Liver (tissue), 10 donors: ENCODE results near the gene NTHL1. TPM values are rescaled to one million over a fixed set of nuclear protein-coding genes. Genes with fewer than 3 reads are reported as not detected.
A peak's percentile ranks its signal among the peaks of the same experiment; 100 is the strongest.

Experiments
- DNase-seq: peaks from one replicate; pipeline ENCODE4 v3.0.0-alpha.2; 2017; ENCODE audit warnings: low spot score
- H3K27ac ChIP-seq, 2 donors: one replicate each; pipeline ENCODE4 v1.7.0; 2013; ENCODE audit warnings: inconsistent platforms in 2 of 2, low read length in 2 of 2, control low read depth in 1 of 2, low read depth in 1 of 2, mild to moderate bottlenecking in 1 of 2
- H3K27me3 ChIP-seq, 4 donors: one replicate each; pipeline versions ENCODE4 v1.6.1 to v1.7.0; 2013; ENCODE audit warnings: low read length in 3 of 4, inconsistent platforms in 1 of 4, mild to moderate bottlenecking in 1 of 4, moderate library complexity in 1 of 4; ENCODE audit not compliant: control insufficient read depth in 4 of 4, insufficient read depth in 4 of 4
- H3K36me3 ChIP-seq, 4 donors: one replicate each; pipeline versions ENCODE4 v1.6.1 to v1.7.0; 2013; ENCODE audit warnings: low read length in 3 of 4, mild to moderate bottlenecking in 3 of 4, low read depth in 1 of 4, moderate library complexity in 1 of 4; ENCODE audit not compliant: control insufficient read depth in 4 of 4, insufficient read depth in 3 of 4
- H3K4me1 ChIP-seq, 4 donors: one replicate each; pipeline versions ENCODE4 v1.6.1 to v1.7.0; 2013; ENCODE audit warnings: low read length in 3 of 4, mild to moderate bottlenecking in 3 of 4, moderate library complexity in 1 of 4; ENCODE audit not compliant: control insufficient read depth in 4 of 4, insufficient read depth in 4 of 4
- H3K4me3 ChIP-seq, 3 donors: one replicate each; pipeline versions ENCODE4 v1.6.1 to v1.7.0; 2013; ENCODE audit warnings: low read length in 3 of 3, control low read depth in 1 of 3, low read depth in 1 of 3, mild to moderate bottlenecking in 1 of 3
- H3K9ac ChIP-seq, 2 donors: one replicate each; pipeline ENCODE4 v1.7.0; 2013; ENCODE audit warnings: low read length in 2 of 2, mild to moderate bottlenecking in 2 of 2, moderate library complexity in 2 of 2, control low read depth in 1 of 2, low read depth in 1 of 2
- H3K9me3 ChIP-seq, 4 donors: one replicate each; pipeline versions ENCODE4 v1.6.1 to v1.7.0; 2013; ENCODE audit warnings: low read length in 3 of 4; ENCODE audit not compliant: control insufficient read depth in 4 of 4
- EGR1 ChIP-seq, 2 donors: IDR thresholded peaks; 2 replicates each; pipeline ENCODE4 v1.6.1; 2016 to 2018; ENCODE audit warnings: antibody characterized with exemption in 2 of 2, low read depth in 2 of 2
- FOXA2 ChIP-seq: IDR thresholded peaks from 2 replicates; pipeline ENCODE4 v1.6.1; 2016; ENCODE audit warnings: antibody characterized with exemption
- GABPA ChIP-seq, 2 donors: IDR thresholded peaks in 1 of 2; conservative IDR thresholded peaks in 1 of 2; 2 replicates each; pipeline ENCODE4 v1.6.1; 2016; ENCODE audit warnings: antibody characterized with exemption in 2 of 2, mild to moderate bottlenecking in 1 of 2, moderate library complexity in 1 of 2
- HNF4A ChIP-seq, 2 donors: conservative IDR thresholded peaks; 2 replicates each; pipeline ENCODE4 v1.6.1; 2016; ENCODE audit warnings: antibody characterized with exemption in 2 of 2, mild to moderate bottlenecking in 2 of 2
- JUND ChIP-seq, 2 donors: IDR thresholded peaks; 2 replicates each; pipeline ENCODE4 v1.6.1; 2016; ENCODE audit warnings: antibody characterized with exemption in 2 of 2
- MAX ChIP-seq: IDR thresholded peaks from 2 replicates; pipeline ENCODE4 v1.6.1; 2016; ENCODE audit warnings: antibody characterized with exemption
- NR2F2 ChIP-seq: IDR thresholded peaks from 2 replicates; pipeline ENCODE4 v1.6.1; 2016; ENCODE audit warnings: antibody characterized with exemption
- RXRA ChIP-seq, 2 donors: IDR thresholded peaks; 2 replicates each; pipeline ENCODE4 v1.6.1; 2017 to 2018; ENCODE audit warnings: antibody characterized with exemption in 2 of 2, mild to moderate bottlenecking in 1 of 2
- SP1 ChIP-seq: IDR thresholded peaks from 2 replicates; pipeline ENCODE4 v1.6.1; 2018; ENCODE audit warnings: antibody characterized with exemption, mild to moderate bottlenecking
- TAF1 ChIP-seq: conservative IDR thresholded peaks from 2 replicates; pipeline ENCODE4 v1.6.1; 2016; ENCODE audit warnings: antibody characterized with exemption, mild to moderate bottlenecking
- WGBS: extraction: QIAGEN DNeasy Blood & Tissue Kit; methylation state at CpG from one replicate; pipeline ENCODE4 v1.1.7; 2013; 5-methylcytosine and 5-hydroxymethylcytosine counted together
- polyA plus RNA-seq, 2 donors: library from polyadenylated mRNA; stranded (reverse) in 1 of 2; unstranded in 1 of 2; fragments of 200-250 nt in 1 of 2; fragments of >200 nt in 1 of 2; fragmentation: Nextera tagmentation in 1 of 2; extraction: Ambion mirVana in 1 of 2; gene quantifications; one replicate each; pipeline versions ENCODE4 v1.2.1 to v1.2.3, GENCODE V29; 2013 to 2015
- small RNA-seq: library from RNA; depleted of rRNA; stranded (forward); fragments of <200 nt; gene quantifications from one replicate; pipeline ENCODE3, GENCODE V24; 2014
- total RNA-seq, 2 donors: library from RNA; depleted of rRNA; stranded (reverse); fragments of >200 nt; gene quantifications; one replicate each; pipeline ENCODE4 v1.2.3, GENCODE V29; 2014
- TF ChIP-seq, protein P1 (sequence below): IDR thresholded peaks from 2 replicates; pipeline ENCODE4 v1.6.1; 2016; ENCODE audit warnings: antibody characterized with exemption, mild to moderate bottlenecking
- TF ChIP-seq, protein P2 (sequence below): IDR thresholded peaks from 2 replicates; pipeline ENCODE4 v1.6.1; 2016; ENCODE audit warnings: antibody characterized with exemption
- donor health status: healthy.
- donor health status: healthy.
- donor health status: healthy.
- donor health status: healthy.
- donor health status: healthy.

The NTHL1 gene
- total and polyA plus RNA-seq, 4 donors: 10.4 to 166 (median 19.1) TPM

GRCh38 chr16:1990101-1990350 lies 57.6 kb downstream of the NTHL1 start:
- WGBS: 2% methylated on average over 25 of the region's 25 CpGs
- Histone ChIP-seq H3K9ac (no peak overlapping the region), H3K4me3 (peak overlapping the region in 1 of 3 donors; percentile 24), H3K27ac (no peak overlapping the region), H3K9me3 (no peaks in the 10 kb centered on the region), H3K27me3 (peaks cover 0 to 9% (median 4%) of the 10 kb centered on the region in 4 donors), H3K4me1 (peaks cover 8 to 37% (median 20%) of the 10 kb centered on the region in 4 donors), H3K36me3 (peaks cover 0 to 17% (median under 1%) of the 10 kb centered on the region in 4 donors)
- no peak for DNase-seq
- no peak for TF ChIP-seq GABPA (IDR thresholded peaks at IDR 0.05 in 1 of 2, conservative IDR thresholded peaks at IDR 0.05 in 1 of 2)
- TF ChIP-seq TAF1: no peak
- TF ChIP-seq HNF4A (conservative IDR thresholded peaks at IDR 0.05): no peak
- TF ChIP-seq, protein P1, sequence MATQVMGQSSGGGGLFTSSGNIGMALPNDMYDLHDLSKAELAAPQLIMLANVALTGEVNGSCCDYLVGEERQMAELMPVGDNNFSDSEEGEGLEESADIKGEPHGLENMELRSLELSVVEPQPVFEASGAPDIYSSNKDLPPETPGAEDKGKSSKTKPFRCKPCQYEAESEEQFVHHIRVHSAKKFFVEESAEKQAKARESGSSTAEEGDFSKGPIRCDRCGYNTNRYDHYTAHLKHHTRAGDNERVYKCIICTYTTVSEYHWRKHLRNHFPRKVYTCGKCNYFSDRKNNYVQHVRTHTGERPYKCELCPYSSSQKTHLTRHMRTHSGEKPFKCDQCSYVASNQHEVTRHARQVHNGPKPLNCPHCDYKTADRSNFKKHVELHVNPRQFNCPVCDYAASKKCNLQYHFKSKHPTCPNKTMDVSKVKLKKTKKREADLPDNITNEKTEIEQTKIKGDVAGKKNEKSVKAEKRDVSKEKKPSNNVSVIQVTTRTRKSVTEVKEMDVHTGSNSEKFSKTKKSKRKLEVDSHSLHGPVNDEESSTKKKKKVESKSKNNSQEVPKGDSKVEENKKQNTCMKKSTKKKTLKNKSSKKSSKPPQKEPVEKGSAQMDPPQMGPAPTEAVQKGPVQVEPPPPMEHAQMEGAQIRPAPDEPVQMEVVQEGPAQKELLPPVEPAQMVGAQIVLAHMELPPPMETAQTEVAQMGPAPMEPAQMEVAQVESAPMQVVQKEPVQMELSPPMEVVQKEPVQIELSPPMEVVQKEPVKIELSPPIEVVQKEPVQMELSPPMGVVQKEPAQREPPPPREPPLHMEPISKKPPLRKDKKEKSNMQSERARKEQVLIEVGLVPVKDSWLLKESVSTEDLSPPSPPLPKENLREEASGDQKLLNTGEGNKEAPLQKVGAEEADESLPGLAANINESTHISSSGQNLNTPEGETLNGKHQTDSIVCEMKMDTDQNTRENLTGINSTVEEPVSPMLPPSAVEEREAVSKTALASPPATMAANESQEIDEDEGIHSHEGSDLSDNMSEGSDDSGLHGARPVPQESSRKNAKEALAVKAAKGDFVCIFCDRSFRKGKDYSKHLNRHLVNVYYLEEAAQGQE: no peak
- TF ChIP-seq EGR1 (IDR thresholded peaks at IDR 0.05; ENCODE audit: low read depth in 2 of 2): no peak
- no peak for TF ChIP-seq MAX
- TF ChIP-seq, protein P2, sequence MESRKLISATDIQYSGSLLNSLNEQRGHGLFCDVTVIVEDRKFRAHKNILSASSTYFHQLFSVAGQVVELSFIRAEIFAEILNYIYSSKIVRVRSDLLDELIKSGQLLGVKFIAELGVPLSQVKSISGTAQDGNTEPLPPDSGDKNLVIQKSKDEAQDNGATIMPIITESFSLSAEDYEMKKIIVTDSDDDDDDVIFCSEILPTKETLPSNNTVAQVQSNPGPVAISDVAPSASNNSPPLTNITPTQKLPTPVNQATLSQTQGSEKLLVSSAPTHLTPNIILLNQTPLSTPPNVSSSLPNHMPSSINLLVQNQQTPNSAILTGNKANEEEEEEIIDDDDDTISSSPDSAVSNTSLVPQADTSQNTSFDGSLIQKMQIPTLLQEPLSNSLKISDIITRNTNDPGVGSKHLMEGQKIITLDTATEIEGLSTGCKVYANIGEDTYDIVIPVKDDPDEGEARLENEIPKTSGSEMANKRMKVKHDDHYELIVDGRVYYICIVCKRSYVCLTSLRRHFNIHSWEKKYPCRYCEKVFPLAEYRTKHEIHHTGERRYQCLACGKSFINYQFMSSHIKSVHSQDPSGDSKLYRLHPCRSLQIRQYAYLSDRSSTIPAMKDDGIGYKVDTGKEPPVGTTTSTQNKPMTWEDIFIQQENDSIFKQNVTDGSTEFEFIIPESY: no peak
- TF ChIP-seq JUND (IDR thresholded peaks at IDR 0.05): no peak
- no peak for TF ChIP-seq NR2F2
- TF ChIP-seq FOXA2: no peak
- no peak for TF ChIP-seq SP1
- no peak for TF ChIP-seq RXRA (IDR thresholded peaks at IDR 0.05)

Small RNA genes within 50 kb of the gene (small RNA-seq; reads per million reads assigned to genes)
- gene MIR1225 (not detected), gene RN7SL219P (not detected)

Other genes starting within 250 kb of the NTHL1 start
- 100 to 1,000 TPM; 219 to 252 TPM for gene HAGH, start 221.0 kb downstream of the NTHL1 start, total RNA-seq
- 100 to 1,000 TPM; 169 to 188 TPM for gene HAGH, start 221.0 kb downstream of the NTHL1 start, polyA plus RNA-seq
- 10 to 100 TPM; 71.9 to 84.2 TPM for gene FAHD1, start 220.6 kb downstream of the NTHL1 start, total RNA-seq
- 10 to 100 TPM; 42.7 to 50.9 TPM for gene FAHD1, start 220.6 kb downstream of the NTHL1 start, polyA plus RNA-seq
- gene MEIOB, start 175.7 kb downstream of the NTHL1 start, total RNA-seq: 1 to 10 TPM in 1 of 2 donors, not detected in 1; 2.2 TPM
- gene MEIOB, start 175.7 kb downstream of the NTHL1 start, polyA plus RNA-seq: under 1 TPM in 1 of 2 donors, not detected in 1; 0.33 TPM
- gene HS3ST6, start 129.4 kb downstream of the NTHL1 start, total RNA-seq: not detected
- not detected for gene HS3ST6, start 129.4 kb downstream of the NTHL1 start, polyA plus RNA-seq
- 10 to 100 TPM; 32.2 to 43.9 TPM for gene MSRB1, start 104.6 kb downstream of the NTHL1 start, total RNA-seq
- 100 to 1,000 TPM; 152 to 169 TPM for gene MSRB1, start 104.6 kb downstream of the NTHL1 start, polyA plus RNA-seq
- not detected for gene RPL3L, start 93.1 kb downstream of the NTHL1 start, total RNA-seq
- under 1 TPM in 1 of 2 donors, not detected in 1; 0.14 TPM for gene RPL3L, start 93.1 kb downstream of the NTHL1 start, polyA plus RNA-seq
- gene NDUFB10, start 88.3 kb downstream of the NTHL1 start, total RNA-seq: 100 to 1,000 TPM in 1 of 2 donors, 10 to 100 TPM in 1; 93.9 to 110 TPM
- 100 to 1,000 TPM; 156 to 195 TPM for gene NDUFB10, start 88.3 kb downstream of the NTHL1 start, polyA plus RNA-seq
- 1,000 to 10,000 TPM in 1 of 2 donors, 100 to 1,000 TPM in 1; 621 to 1,440 TPM for gene RPS2, start 83.0 kb downstream of the NTHL1 start, total RNA-seq
- 1,000 to 10,000 TPM in 1 of 2 donors, 100 to 1,000 TPM in 1; 524 to 1,259 TPM for gene RPS2, start 83.0 kb downstream of the NTHL1 start, polyA plus RNA-seq
- gene RNF151, start 81.0 kb downstream of the NTHL1 start, total RNA-seq: not detected
- not detected for gene RNF151, start 81.0 kb downstream of the NTHL1 start, polyA plus RNA-seq
- gene TBL3, start 75.8 kb downstream of the NTHL1 start, total RNA-seq: 10 to 100 TPM; 12.5 to 13.9 TPM
- gene TBL3, start 75.8 kb downstream of the NTHL1 start, polyA plus RNA-seq: 10 to 100 TPM; 14.5 to 24.3 TPM
- under 1 TPM; 0.28 to 0.67 TPM for gene NOXO1, start 66.4 kb downstream of the NTHL1 start, total RNA-seq
- under 1 TPM in 1 of 2 donors, not detected in 1; 0.63 TPM for gene NOXO1, start 66.4 kb downstream of the NTHL1 start, polyA plus RNA-seq
- gene GFER, start 63.6 kb downstream of the NTHL1 start, total RNA-seq: 1 to 10 TPM; 7.4 to 9.0 TPM
- gene GFER, start 63.6 kb downstream of the NTHL1 start, polyA plus RNA-seq: 10 to 100 TPM; 21.3 to 28.4 TPM
- under 1 TPM; 0.17 to 0.47 TPM for gene SYNGR3, start 57.9 kb downstream of the NTHL1 start, total RNA-seq
- gene SYNGR3, start 57.9 kb downstream of the NTHL1 start, polyA plus RNA-seq: under 1 TPM in 1 of 2 donors, not detected in 1; 0.09 TPM
- 10 to 100 TPM; 12.8 to 19.7 TPM for gene ZNF598, start 38.0 kb downstream of the NTHL1 start, total RNA-seq
- 10 to 100 TPM in 1 of 2 donors, 1 to 10 TPM in 1; 2.7 to 28.4 TPM for gene ZNF598, start 38.0 kb downstream of the NTHL1 start, polyA plus RNA-seq
- gene NPW, start 28.0 kb downstream of the NTHL1 start, total RNA-seq: 1 to 10 TPM; 1.3 to 8.4 TPM
- 10 to 100 TPM in 1 of 2 donors, 1 to 10 TPM in 1; 9.9 to 20.6 TPM for gene NPW, start 28.0 kb downstream of the NTHL1 start, polyA plus RNA-seq
- 10 to 100 TPM; 36.6 to 85.8 TPM for gene NHERF2, start 20.9 kb downstream of the NTHL1 start, total RNA-seq
- 100 to 1,000 TPM in 1 of 2 donors, 10 to 100 TPM in 1; 62.4 to 205 TPM for gene NHERF2, start 20.9 kb downstream of the NTHL1 start, polyA plus RNA-seq
- gene TSC2, start 151 bp upstream of the NTHL1 start, total RNA-seq: 10 to 100 TPM; 28.3 to 51.2 TPM
- gene TSC2, start 151 bp upstream of the NTHL1 start, polyA plus RNA-seq: 10 to 100 TPM; 23.3 to 29.1 TPM
- gene PKD1, start 88.1 kb upstream of the NTHL1 start, total RNA-seq: 10 to 100 TPM; 30.6 to 58.4 TPM
- gene PKD1, start 88.1 kb upstream of the NTHL1 start, polyA plus RNA-seq: 10 to 100 TPM in 1 of 2 donors, 1 to 10 TPM in 1; 8.0 to 20.6 TPM
- 1 to 10 TPM; 1.9 to 3.9 TPM for gene RAB26, start 100.8 kb upstream of the NTHL1 start, total RNA-seq
- 1 to 10 TPM; 2.6 to 3.4 TPM for gene RAB26, start 100.8 kb upstream of the NTHL1 start, polyA plus RNA-seq
- gene TRAF7, start 107.9 kb upstream of the NTHL1 start, total RNA-seq: 10 to 100 TPM; 33.2 to 34.8 TPM
- gene TRAF7, start 107.9 kb upstream of the NTHL1 start, polyA plus RNA-seq: 10 to 100 TPM; 14.7 to 36.6 TPM
- under 1 TPM; under 0.01 to 0.09 TPM for gene CASKIN1, start 148.8 kb upstream of the NTHL1 start, total RNA-seq
- under 1 TPM in 1 of 2 donors, not detected in 1; 0.17 TPM for gene CASKIN1, start 148.8 kb upstream of the NTHL1 start, polyA plus RNA-seq
- 10 to 100 TPM; 11.1 to 14.4 TPM for gene MLST8, start 157.6 kb upstream of the NTHL1 start, total RNA-seq
- gene MLST8, start 157.6 kb upstream of the NTHL1 start, polyA plus RNA-seq: 10 to 100 TPM; 26.0 to 26.7 TPM
- 1 to 10 TPM; 1.9 TPM for gene BRICD5, start 163.0 kb upstream of the NTHL1 start, total RNA-seq
- gene BRICD5, start 163.0 kb upstream of the NTHL1 start, polyA plus RNA-seq: under 1 TPM; 0.26 to 0.91 TPM
- 1 to 10 TPM; 5.8 to 9.9 TPM for gene PGP, start 167.0 kb upstream of the NTHL1 start, total RNA-seq
- gene PGP, start 167.0 kb upstream of the NTHL1 start, polyA plus RNA-seq: 1 to 10 TPM; 3.4 to 6.8 TPM
- 10 to 100 TPM; 16.5 to 19.1 TPM for gene E4F1, start 175.8 kb upstream of the NTHL1 start, total RNA-seq
- 10 to 100 TPM in 1 of 2 donors, 1 to 10 TPM in 1; 4.4 to 11.0 TPM for gene E4F1, start 175.8 kb upstream of the NTHL1 start, polyA plus RNA-seq
- under 1 TPM; 0.37 to 0.67 TPM for gene DNASE1L2, start 188.6 kb upstream of the NTHL1 start, total RNA-seq
- gene DNASE1L2, start 188.6 kb upstream of the NTHL1 start, polyA plus RNA-seq: under 1 TPM; 0.13 to 0.20 TPM
- 10 to 100 TPM; 36.8 to 53.0 TPM for gene ECI1, start 203.8 kb upstream of the NTHL1 start, total RNA-seq
- gene ECI1, start 203.8 kb upstream of the NTHL1 start, polyA plus RNA-seq: 100 to 1,000 TPM; 106 to 107 TPM
- gene RNPS1, start 220.3 kb upstream of the NTHL1 start, total RNA-seq: 10 to 100 TPM; 36.5 to 38.2 TPM
- gene RNPS1, start 220.3 kb upstream of the NTHL1 start, polyA plus RNA-seq: 10 to 100 TPM; 31.3 to 36.9 TPM